K562 (cell line): Measurements from ENCODE around the gene CAMK2A. TPM values are rescaled to one million over a fixed set of nuclear protein-coding genes. Genes with fewer than 3 reads are reported as not detected.

ENCODE experiments used
- ATAC-seq: fragments of 200-7000 bp; cut with Tn5 transposase; 3 replicates; pipeline ENCODE4 v1.9.1; 2020; ENCODE audit warnings: moderate library complexity
- BruUV-seq: library from RNA; stranded (reverse); fragments of 400-500 nt; replicated peaks from 2 replicates; lab custom pipeline; 2021; lab: Mats Ljungman, UMichigan
- CTCF ChIA-PET: fragments of 300-600 bp; formaldehyde crosslinking; extraction: SDS; loops from one replicate; lab custom pipeline; 2021; ENCODE audit warnings: low intra/inter-chr PET ratio; lab: Yijun Ruan, JAX
- POLR2A ChIA-PET: fragments of 300-600, 350-650 bp; sonication (Branson Sonifier 250); formaldehyde crosslinking; extraction: SDS; loops from one replicate; lab custom pipeline; 2021; ENCODE audit warnings: antibody characterized with exemption, inconsistent platforms; lab: Yijun Ruan, JAX
- DNase-seq, 4 experiments: peaks; one replicate each; pipeline versions ENCODE4 v3.0.0 to v3.0.0-alpha.2; 2011 to 2018; ENCODE audit warnings: low spot score in 3 of 4, mixed read lengths in 3 of 4; ENCODE audit errors: extremely low read depth in 1 of 4
- FAIRE-seq: peaks from 2 replicates; lab custom pipeline; 2011; peaks lifted over from hg19 to GRCh38; lab: Jason Lieb, UNC
- H2AFZ ChIP-seq: 2 replicates; pipeline ENCODE4 v1.6.0; 2011; ENCODE audit warnings: low read depth, low read length, control low read depth, inconsistent platforms
- H3K27ac ChIP-seq: fragments of 200-600 bp; 3 replicates; pipeline ENCODE4 v1.8.0; 2011; ENCODE audit warnings: low read depth, mild to moderate bottlenecking, control low read depth, inconsistent platforms, low read length, moderate library complexity, mixed read lengths; ENCODE audit errors: extremely low read depth
- H3K27me3 ChIP-seq, 2 experiments: fragments of 300-600 bp in 1 of 2; 2 replicates in 1 of 2; 3 replicates in 1 of 2; pipeline versions ENCODE4 v1.6.0 to v1.8.0; 2011; ENCODE audit warnings: inconsistent platforms in 2 of 2, low read length in 2 of 2, mild to moderate bottlenecking in 1 of 2, mixed read lengths in 1 of 2, moderate library complexity in 1 of 2; ENCODE audit not compliant: control insufficient read depth in 2 of 2, insufficient read depth in 2 of 2
- H3K36me3 ChIP-seq: fragments of 300-600 bp; 3 replicates; pipeline ENCODE4 v1.8.0; 2011; ENCODE audit warnings: mild to moderate bottlenecking, low read length, inconsistent platforms; ENCODE audit not compliant: control insufficient read depth, insufficient read depth
- H3K4me1 ChIP-seq, 2 experiments: fragments of 200-600 bp in 1 of 2; replicated peaks in 1 of 2; 2 replicates in 1 of 2; 3 replicates in 1 of 2; pipeline versions ENCODE4 v1.5.1 to v1.8.0; 2011; ENCODE audit warnings: inconsistent platforms in 2 of 2, low read length in 2 of 2, mild to moderate bottlenecking in 1 of 2, mixed read lengths in 1 of 2, moderate library complexity in 1 of 2; ENCODE audit not compliant: control insufficient read depth in 2 of 2, insufficient read depth in 2 of 2
- H3K4me2 ChIP-seq: 2 replicates; pipeline ENCODE4 v1.6.1; 2011; ENCODE audit warnings: low read length, control low read depth, inconsistent platforms, mixed read lengths; ENCODE audit not compliant: insufficient read depth
- H3K4me3 ChIP-seq: fragments of 200-600 bp; sonication (generic), shearing (Covaris generic); 2 replicates; pipeline ENCODE4 v1.5.1; 2016; ENCODE audit warnings: control low read depth, inconsistent platforms
- H3K79me2 ChIP-seq: fragments of 200-600 bp; 3 replicates; pipeline ENCODE4 v1.8.0; 2011; ENCODE audit warnings: low read length, inconsistent platforms; ENCODE audit not compliant: control insufficient read depth, insufficient read depth
- H3K9ac ChIP-seq, 2 experiments: 2 replicates each; pipeline versions ENCODE4 v1.6.0 to v1.6.1; 2011; ENCODE audit warnings: low read depth in 2 of 2, low read length in 2 of 2, control low read depth in 1 of 2, inconsistent platforms in 1 of 2, mild to moderate bottlenecking in 1 of 2, mixed read lengths in 1 of 2; ENCODE audit not compliant: insufficient read depth in 1 of 2
- H3K9me1 ChIP-seq: one replicate; pipeline ENCODE4 v1.6.0; 2011; ENCODE audit warnings: inconsistent platforms, mild to moderate bottlenecking, low read length, moderate library complexity; ENCODE audit not compliant: control insufficient read depth, insufficient read depth
- H3K9me3 ChIP-seq: replicated peaks from 2 replicates; pipeline ENCODE4 v1.5.1; 2011; ENCODE audit warnings: low read depth, low read length, inconsistent platforms; ENCODE audit not compliant: control insufficient read depth, insufficient read depth
- H4K20me1 ChIP-seq: replicated peaks from 2 replicates; pipeline ENCODE4 v1.6.1; 2011; ENCODE audit warnings: low read length, inconsistent platforms, mixed read lengths; ENCODE audit not compliant: control insufficient read depth, insufficient read depth
- ARID1B ChIP-seq: fragments of 450-650 bp; IDR thresholded peaks from 2 replicates; pipeline ENCODE4 v1.6.1; 2016; ENCODE audit warnings: antibody characterized with exemption, mild to moderate bottlenecking, inconsistent platforms
- BMI1 ChIP-seq: fragments of 150-350 bp; IDR thresholded peaks from 2 replicates; pipeline ENCODE4 v1.6.1; 2014; ENCODE audit warnings: low read length
- BRCA1 ChIP-seq, 2 experiments: fragments of 450-650 bp in 1 of 2; sonication (generic) in 1 of 2; formaldehyde crosslinking in 1 of 2; IDR thresholded peaks; 2 replicates each; pipeline versions ENCODE4 v1.5.0 to v1.6.1; 2017 to 2020; ENCODE audit warnings: mild to moderate bottlenecking in 1 of 2, missing genetic modification reagents in 1 of 2
- ERF ChIP-seq: fragments of 450-650 bp; formaldehyde crosslinking; IDR thresholded peaks from 2 replicates; pipeline ENCODE4 v1.4.0; 2020; ENCODE audit warnings: mild to moderate bottlenecking, mixed read lengths
- ETS1 ChIP-seq: conservative IDR thresholded peaks from 2 replicates; pipeline ENCODE4 v1.6.1; 2011; ENCODE audit warnings: low read depth, mild to moderate bottlenecking, low read length; ENCODE audit not compliant: control insufficient read depth
- FOXO4 ChIP-seq: fragments of 450-650 bp; formaldehyde crosslinking; IDR thresholded peaks from 2 replicates; pipeline ENCODE4 v1.4.0; 2020; ENCODE audit warnings: mild to moderate bottlenecking, moderate library complexity
- MTA2 ChIP-seq: fragments of 450-650 bp; IDR thresholded peaks from 2 replicates; pipeline ENCODE4 v1.6.1; 2016; ENCODE audit warnings: low read depth
- NR1H2 ChIP-seq: sonication (generic); formaldehyde crosslinking; IDR thresholded peaks from 2 replicates; pipeline ENCODE4 v1.4.0; 2020; ENCODE audit warnings: mild to moderate bottlenecking, missing genetic modification reagents
- NR2F6 ChIP-seq: fragments of 450-650 bp; formaldehyde crosslinking; IDR thresholded peaks from 2 replicates; pipeline ENCODE4 v1.4.0; 2020; ENCODE audit warnings: mild to moderate bottlenecking
- POLR2AphosphoS2 ChIP-seq: IDR thresholded peaks from 2 replicates; pipeline ENCODE4 v1.6.1; 2012; ENCODE audit warnings: low read length, improper control_type of control experiment
- SP2 ChIP-seq: IDR thresholded peaks from 2 replicates; pipeline ENCODE4 v1.6.1; 2011; ENCODE audit warnings: mild to moderate bottlenecking, low read depth, low read length, moderate library complexity; ENCODE audit not compliant: poor library complexity, severe bottlenecking; ENCODE audit errors: extremely low read depth
- TBP ChIP-seq: optimal IDR thresholded peaks from 2 replicates; pipeline ENCODE3; 2011; ENCODE audit warnings: low read depth, low read length, improper control_type of control experiment
- USF1 ChIP-seq: sonication (generic); formaldehyde crosslinking; IDR thresholded peaks from 2 replicates; pipeline ENCODE4 v1.9.0; 2022; ENCODE audit warnings: mild to moderate bottlenecking, missing genetic modification reagents
- ZBTB17 ChIP-seq: fragments of 450-650 bp; formaldehyde crosslinking; IDR thresholded peaks from 2 replicates; pipeline ENCODE4 v1.4.0; 2020; ENCODE audit warnings: mild to moderate bottlenecking
- ZNF165 ChIP-seq: fragments of 250-450 bp; sonication (Bioruptor Pico); IDR thresholded peaks from 2 replicates; pipeline ENCODE4 v1.4.0; 2020; ENCODE audit warnings: borderline replicate concordance
- ZNF584 ChIP-seq: fragments of 200-800 bp; sonication (Bioruptor generic); IDR thresholded peaks from 2 replicates; pipeline ENCODE4 v1.6.1; 2016; ENCODE audit warnings: low read depth, mild to moderate bottlenecking, missing genetic modification characterization, missing compliant biosample characterization
- WGBS: fragments of 100-300 bp; shearing (Covaris generic); methylation state at CpG from one replicate; pipeline ENCODE4 v1.1.6; 2016; ENCODE audit warnings: low coverage, mixed read lengths; ENCODE audit not compliant: insufficient coverage; ENCODE audit errors: missing lambda C conversion rate; 5-methylcytosine and 5-hydroxymethylcytosine counted together
- in situ Hi-C: fragments of 300-500 bp; cut with MboI; formaldehyde crosslinking; loops from 4 replicates; pipeline ENCODE4 v1.15.0; 2018; ENCODE audit warnings: inconsistent platforms, mixed read lengths
- intact Hi-C: fragments of 100-400 bp; cut with micrococcal nuclease; formaldehyde crosslinking; loops from 2 replicates; pipeline ENCODE4 v1.14.2; 2022
- polyA plus RNA-seq, 8 experiments: library from polyadenylated mRNA; depleted of rRNA in 4 of 8; stranded (reverse) in 5 of 8; unstranded in 3 of 8; fragments of >200 nt; fragmentation: Nextera tagmentation in 2 of 8; fragmentation: Illumina TruSeq in 1 of 8; extraction: Ambion mirVana in 2 of 8; extraction: Trizol in 1 of 8; gene quantifications; 2 replicates each; pipeline versions ENCODE4 v1.2.1 to v1.2.3, GENCODE V29; 2011 to 2014; ENCODE audit warnings: inconsistent platforms in 1 of 8, missing spikeins in 1 of 8
- total RNA-seq, 7 experiments: library from RNA; depleted of rRNA in 6 of 7; stranded (reverse); fragments of >200 nt in 6 of 7; fragmentation: Illumina TruSeq in 2 of 7; extraction: Trizol in 2 of 7; gene quantifications; 2 replicates each; pipeline versions ENCODE4 v1.2.1 to v1.2.3, GENCODE V29; 2011 to 2021; ENCODE audit warnings: low replicate concordance in 1 of 7
- TF ChIP-seq, protein P1 (sequence below): fragments of 250-450 bp; sonication (Bioruptor Pico); IDR thresholded peaks from 2 replicates; pipeline ENCODE4 v1.4.0; 2020; ENCODE audit warnings: mild to moderate bottlenecking, moderate library complexity

The CAMK2A gene
- total and polyA plus RNA-seq, 9 of the 15 experiments (the other 6 are each of a cell fraction or from before 2014, with no cell fraction given), result 0.01 to 0.18 (median 0.04) TPM; not detected in 6

DNA sequence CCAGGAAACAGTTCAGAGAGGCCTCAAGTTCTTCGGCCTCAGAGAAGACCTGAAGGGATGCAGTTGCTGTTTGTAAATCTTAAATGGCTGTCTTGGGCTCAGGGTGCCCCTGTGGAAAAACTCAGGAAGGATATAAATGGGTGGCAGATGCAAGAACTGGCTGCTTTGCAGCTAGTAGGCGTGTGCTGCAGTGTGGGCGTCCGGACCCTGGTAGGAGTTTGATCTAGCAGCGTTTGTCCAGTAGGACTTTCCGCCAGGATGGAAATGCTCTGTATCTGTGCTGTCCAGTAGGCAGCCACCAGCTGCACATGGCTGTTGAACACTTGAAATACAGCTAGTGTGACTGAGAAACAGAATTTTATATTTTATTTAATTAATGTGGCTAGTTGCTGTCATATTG lies 115.3 kb downstream of the CAMK2A start:
- CTCF ChIA-PET, result interaction anchor here (1.8 kb wide), 1 partner anchor 13 kb away, joined by 5 read pairs; no protein-coding TSS in a partner anchor
- Histone ChIP-seq H3K9me1 (no peaks in the 10 kb centered on the region), H3K4me3 (no peak overlapping the region), H4K20me1 (peaks cover 3% of the 10 kb centered on the region; the same call in 1 of the 2 replicates), H3K4me2 (no peak overlapping the region), H3K27ac (no peak overlapping the region), H3K9me3 (no peaks in the 10 kb centered on the region), H3K27me3 (peaks cover 26 to 63% of the 10 kb centered on the region in 2 experiments), H3K9ac (no peak overlapping the region), H3K79me2 (no peaks in the 10 kb centered on the region), H3K4me1 (peaks cover 0 to 2% of the 10 kb centered on the region in 2 experiments; a peak in 2 of 5 replicates), H3K36me3 (no peaks in the 10 kb centered on the region), H2AFZ (no peak overlapping the region)
- DNase-seq, result no peak
- ATAC-seq, result no peak
- WGBS, result 9% methylated on average over 6 of the region's 6 CpGs
- no TSS peak for BruUV-seq
- no peak for FAIRE-seq
- POLR2A ChIA-PET, result interaction anchor here (0.7 kb wide), 1 partner anchor 32 kb away, joined by 3 read pairs; no protein-coding TSS in a partner anchor
- TF ChIP-seq NR1H2 (CRISPR knock-in tag) (no peak), POLR2AphosphoS2 (no peak), ZNF165 (CRISPR knock-in tag) (no peak), NR2F6 (CRISPR knock-in tag) (no peak), ZBTB17 (CRISPR knock-in tag) (no peak), SP2 (no peak), ZNF584 (no peak), TBP (no peak), MTA2 (no peak), USF1 (CRISPR knock-in tag) (no peak), ETS1 (no peak), FOXO4 (CRISPR knock-in tag) (no peak), ARID1B (no peak), BRCA1 (IDR thresholded peaks at IDR 0.05) (no peak), BRCA1 (CRISPR knock-in tag; IDR thresholded peaks at IDR 0.05) (no peak), BMI1 (no peak), ERF (CRISPR knock-in tag) (no peak)
- TF ChIP-seq, protein P1, sequence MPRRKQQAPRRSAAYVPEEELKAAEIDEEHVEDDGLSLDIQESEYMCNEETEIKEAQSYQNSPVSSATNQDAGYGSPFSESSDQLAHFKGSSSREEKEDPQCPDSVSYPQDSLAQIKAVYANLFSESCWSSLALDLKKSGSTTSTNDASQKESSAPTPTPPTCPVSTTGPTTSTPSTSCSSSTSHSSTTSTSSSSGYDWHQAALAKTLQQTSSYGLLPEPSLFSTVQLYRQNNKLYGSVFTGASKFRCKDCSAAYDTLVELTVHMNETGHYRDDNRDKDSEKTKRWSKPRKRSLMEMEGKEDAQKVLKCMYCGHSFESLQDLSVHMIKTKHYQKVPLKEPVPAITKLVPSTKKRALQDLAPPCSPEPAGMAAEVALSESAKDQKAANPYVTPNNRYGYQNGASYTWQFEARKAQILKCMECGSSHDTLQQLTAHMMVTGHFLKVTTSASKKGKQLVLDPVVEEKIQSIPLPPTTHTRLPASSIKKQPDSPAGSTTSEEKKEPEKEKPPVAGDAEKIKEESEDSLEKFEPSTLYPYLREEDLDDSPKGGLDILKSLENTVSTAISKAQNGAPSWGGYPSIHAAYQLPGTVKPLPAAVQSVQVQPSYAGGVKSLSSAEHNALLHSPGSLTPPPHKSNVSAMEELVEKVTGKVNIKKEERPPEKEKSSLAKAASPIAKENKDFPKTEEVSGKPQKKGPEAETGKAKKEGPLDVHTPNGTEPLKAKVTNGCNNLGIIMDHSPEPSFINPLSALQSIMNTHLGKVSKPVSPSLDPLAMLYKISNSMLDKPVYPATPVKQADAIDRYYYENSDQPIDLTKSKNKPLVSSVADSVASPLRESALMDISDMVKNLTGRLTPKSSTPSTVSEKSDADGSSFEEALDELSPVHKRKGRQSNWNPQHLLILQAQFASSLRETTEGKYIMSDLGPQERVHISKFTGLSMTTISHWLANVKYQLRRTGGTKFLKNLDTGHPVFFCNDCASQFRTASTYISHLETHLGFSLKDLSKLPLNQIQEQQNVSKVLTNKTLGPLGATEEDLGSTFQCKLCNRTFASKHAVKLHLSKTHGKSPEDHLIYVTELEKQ (CRISPR knock-in tag), result no peak
- in situ Hi-C loops (no loop called here), intact Hi-C loops (no loop called here)
